Activated T-helper 17 cell treated with anti-CD3 and anti-CD28 coated beads, Interleukin-2, amount 50 U/mL, for 72 hours (primary cell): ENCODE results near the gene ACSF3. TPM values are rescaled to one million over a fixed set of nuclear protein-coding genes. Genes with fewer than 3 reads are reported as not detected.

Experiments used
- ATAC-seq: fragments of 150-1000 bp; cut with Tn5 transposase; replicated peaks from 2 replicates; pipeline ENCODE4 v1.10.0; 2021; ENCODE audit warnings: mild to moderate bottlenecking, moderate library complexity
- H3K27ac Mint-ChIP-seq: one replicate; pipeline ENCODE4 v1.8.0; 2022; ENCODE audit warnings: mixed read lengths
- H3K27me3 Mint-ChIP-seq: one replicate; pipeline ENCODE4 v1.8.0; 2022; ENCODE audit warnings: mixed read lengths
- H3K36me3 Mint-ChIP-seq: one replicate; pipeline ENCODE4 v1.8.0; 2022; ENCODE audit warnings: low read depth, mild to moderate bottlenecking, mixed read lengths
- H3K4me1 Mint-ChIP-seq: one replicate; pipeline ENCODE4 v1.8.0; 2022; ENCODE audit warnings: mixed read lengths
- H3K4me3 Mint-ChIP-seq: one replicate; pipeline ENCODE4 v1.8.0; 2022; ENCODE audit warnings: mild to moderate bottlenecking, mixed read lengths
- H3K9me3 Mint-ChIP-seq: one replicate; pipeline ENCODE4 v1.8.0; 2022; ENCODE audit warnings: mixed read lengths
- total RNA-seq, 2 donors: library from RNA; stranded (reverse); gene quantifications; one replicate each; pipeline ENCODE4 v1.2.3, GENCODE V29; 2022

The ACSF3 gene
- total RNA-seq, 2 donors from 2014 or later = 35.4 to 47.9 TPM

- peak overlapping the region; percentile 65 for H3K4me3 Mint-ChIP-seq
- no peaks in the 10 kb centered on the region for H3K4me1 Mint-ChIP-seq
- peak overlapping the region; percentile 56 for H3K27ac Mint-ChIP-seq
- no peak for ATAC-seq
- H3K9me3 Mint-ChIP-seq = no peaks in the 10 kb centered on the region
- no peaks in the 10 kb centered on the region for H3K36me3 Mint-ChIP-seq
- H3K27me3 Mint-ChIP-seq = no peaks in the 10 kb centered on the region
These were observed 41.3 kb upstream of the ACSF3 start for GRCh38 chr16:89052191-89052889.

GRCh38 chr16:89052890-89053724 is 40.5 kb upstream of the ACSF3 start:
- Mint-ChIP-seq H3K27me3 (no peaks in the 10 kb centered on the region), H3K27ac (peak overlapping the region; percentile 56), H3K4me1 (no peaks in the 10 kb centered on the region), H3K4me3 (peak overlapping the region; percentile 65), H3K36me3 (no peaks in the 10 kb centered on the region), H3K9me3 (no peaks in the 10 kb centered on the region)
- peak; percentile 57 for ATAC-seq

GRCh38 chr16:89053725-89054029 is 40.0 kb upstream of the ACSF3 start:
- Mint-ChIP-seq H3K4me1 (no peaks in the 10 kb centered on the region), H3K36me3 (no peaks in the 10 kb centered on the region), H3K9me3 (no peaks in the 10 kb centered on the region), H3K27ac (no peak overlapping the region), H3K27me3 (no peaks in the 10 kb centered on the region), H3K4me3 (no peak overlapping the region)
- ATAC-seq = no peak

GRCh38 chr16:89054261-89054661 is 39.4 kb upstream of the ACSF3 start:
- Mint-ChIP-seq H3K36me3 (no peaks in the 10 kb centered on the region), H3K27me3 (no peaks in the 10 kb centered on the region), H3K27ac (no peak overlapping the region), H3K4me1 (no peaks in the 10 kb centered on the region), H3K9me3 (no peaks in the 10 kb centered on the region), H3K4me3 (no peak overlapping the region)
- no peak for ATAC-seq

- no peaks in the 10 kb centered on the region for H3K9me3 Mint-ChIP-seq
- no peaks in the 10 kb centered on the region for H3K4me1 Mint-ChIP-seq
- no peak for ATAC-seq
- no peak overlapping the region for H3K4me3 Mint-ChIP-seq
- H3K27ac Mint-ChIP-seq = no peak overlapping the region
- no peaks in the 10 kb centered on the region for H3K27me3 Mint-ChIP-seq
- no peaks in the 10 kb centered on the region for H3K36me3 Mint-ChIP-seq
These were observed 38.9 kb upstream of the ACSF3 start for GRCh38 chr16:89054714-89055113.

GRCh38 chr16:89055313-89055712 is 38.3 kb upstream of the ACSF3 start:
- Mint-ChIP-seq H3K9me3 (no peaks in the 10 kb centered on the region), H3K27ac (no peak overlapping the region), H3K4me3 (no peak overlapping the region), H3K4me1 (no peaks in the 10 kb centered on the region), H3K36me3 (no peaks in the 10 kb centered on the region), H3K27me3 (no peaks in the 10 kb centered on the region)
- ATAC-seq = no peak

- H3K9me3 Mint-ChIP-seq = no peaks in the 10 kb centered on the region
- no peak for ATAC-seq
- H3K4me3 Mint-ChIP-seq = no peak overlapping the region
- H3K4me1 Mint-ChIP-seq = no peaks in the 10 kb centered on the region
- H3K36me3 Mint-ChIP-seq = no peaks in the 10 kb centered on the region
- no peaks in the 10 kb centered on the region for H3K27me3 Mint-ChIP-seq
- no peak overlapping the region for H3K27ac Mint-ChIP-seq
These were observed 37.6 kb upstream of the ACSF3 start for GRCh38 chr16:89055894-89056555.

- no peak for ATAC-seq
- Mint-ChIP-seq H3K4me1 (no peaks in the 10 kb centered on the region), H3K4me3 (no peak overlapping the region), H3K27me3 (no peaks in the 10 kb centered on the region), H3K9me3 (no peaks in the 10 kb centered on the region), H3K27ac (no peak overlapping the region), H3K36me3 (no peaks in the 10 kb centered on the region)
These were observed 37.1 kb upstream of the ACSF3 start for GRCh38 chr16:89056592-89056991.

- Mint-ChIP-seq H3K4me3 (no peak overlapping the region), H3K27ac (no peak overlapping the region), H3K4me1 (no peaks in the 10 kb centered on the region), H3K27me3 (no peaks in the 10 kb centered on the region), H3K9me3 (no peaks in the 10 kb centered on the region), H3K36me3 (no peaks in the 10 kb centered on the region)
- ATAC-seq = no peak
These were observed 35.9 kb upstream of the ACSF3 start for GRCh38 chr16:89057738-89058137.

- H3K27me3 Mint-ChIP-seq = no peaks in the 10 kb centered on the region
- no peaks in the 10 kb centered on the region for H3K36me3 Mint-ChIP-seq
- H3K4me3 Mint-ChIP-seq = no peak overlapping the region
- H3K27ac Mint-ChIP-seq = no peak overlapping the region
- no peak for ATAC-seq
- H3K4me1 Mint-ChIP-seq = no peaks in the 10 kb centered on the region
- H3K9me3 Mint-ChIP-seq = no peaks in the 10 kb centered on the region
These were observed 34.8 kb upstream of the ACSF3 start for GRCh38 chr16:89058812-89059211.

- no peak overlapping the region for H3K4me3 Mint-ChIP-seq
- peak overlapping the region; percentile 75 for H3K27ac Mint-ChIP-seq
- no peaks in the 10 kb centered on the region for H3K27me3 Mint-ChIP-seq
- no peaks in the 10 kb centered on the region for H3K9me3 Mint-ChIP-seq
- no peaks in the 10 kb centered on the region for H3K36me3 Mint-ChIP-seq
- peak; percentile 71 for ATAC-seq
- H3K4me1 Mint-ChIP-seq = no peaks in the 10 kb centered on the region
These were observed 33.4 kb upstream of the ACSF3 start for GRCh38 chr16:89060207-89060794.

GRCh38 chr16:89061086-89061485 is 32.6 kb upstream of the ACSF3 start:
- Mint-ChIP-seq H3K4me3 (no peak overlapping the region), H3K9me3 (no peaks in the 10 kb centered on the region), H3K4me1 (no peaks in the 10 kb centered on the region), H3K27ac (peak overlapping the region; percentile 46), H3K36me3 (no peaks in the 10 kb centered on the region), H3K27me3 (no peaks in the 10 kb centered on the region)
- ATAC-seq = no peak

GRCh38 chr16:89061590-89062380 is 31.9 kb upstream of the ACSF3 start:
- no peak overlapping the region for H3K4me3 Mint-ChIP-seq
- ATAC-seq = no peak
- peak overlapping the region; percentile 46 for H3K27ac Mint-ChIP-seq
- no peaks in the 10 kb centered on the region for H3K36me3 Mint-ChIP-seq
- no peaks in the 10 kb centered on the region for H3K4me1 Mint-ChIP-seq
- H3K27me3 Mint-ChIP-seq = no peaks in the 10 kb centered on the region
- no peaks in the 10 kb centered on the region for H3K9me3 Mint-ChIP-seq
